ENCODE measurements around the gene LRWD1.
"Not testable (repeated sequence)": the region's sequence is repeated elsewhere in the genome, so short reads cannot be mapped to it uniquely, and the experiment has no call there.

The LRWD1 gene

GRCh38 chr7:102444961-102445673, 19.7 kb upstream of the LRWD1 start:
- DNase-seq, result no peak

DNA sequence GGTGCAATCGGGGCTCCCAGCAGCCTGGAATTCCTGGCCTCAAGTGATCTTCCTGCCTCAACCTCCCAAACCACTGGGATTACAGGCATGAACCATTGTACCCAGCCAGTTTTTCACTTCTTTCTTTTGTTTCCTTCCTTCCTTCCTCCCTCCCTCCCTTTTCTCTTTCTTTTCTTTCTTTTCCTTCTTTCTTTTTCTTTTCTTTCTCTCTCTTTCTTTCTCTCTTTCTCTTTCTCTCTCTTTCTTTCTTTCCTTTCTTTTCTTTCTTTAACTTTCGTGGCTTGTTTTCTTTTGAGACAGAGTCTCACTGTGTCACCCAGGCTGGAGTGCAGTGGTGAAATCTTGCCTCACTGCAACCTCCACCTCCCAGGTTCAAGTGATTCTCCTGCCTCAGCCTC, 19.1 kb upstream of the LRWD1 start:
- no peak for DNase-seq

- DNase-seq, result no peak
Measured at GRCh38 chr7:102446387-102447156, 18.2 kb upstream of the LRWD1 start.

- no peak for DNase-seq
Measured at GRCh38 chr7:102447311-102447710, 17.5 kb upstream of the LRWD1 start.

- DNase-seq, result no peak
Measured at GRCh38 chr7:102449136-102449535, 15.6 kb upstream of the LRWD1 start.

GRCh38 chr7:102450242-102450641, 14.5 kb upstream of the LRWD1 start:
- peak in 4 of 5 experiments; percentile 25 to 55 (median 35) for DNase-seq

DNA sequence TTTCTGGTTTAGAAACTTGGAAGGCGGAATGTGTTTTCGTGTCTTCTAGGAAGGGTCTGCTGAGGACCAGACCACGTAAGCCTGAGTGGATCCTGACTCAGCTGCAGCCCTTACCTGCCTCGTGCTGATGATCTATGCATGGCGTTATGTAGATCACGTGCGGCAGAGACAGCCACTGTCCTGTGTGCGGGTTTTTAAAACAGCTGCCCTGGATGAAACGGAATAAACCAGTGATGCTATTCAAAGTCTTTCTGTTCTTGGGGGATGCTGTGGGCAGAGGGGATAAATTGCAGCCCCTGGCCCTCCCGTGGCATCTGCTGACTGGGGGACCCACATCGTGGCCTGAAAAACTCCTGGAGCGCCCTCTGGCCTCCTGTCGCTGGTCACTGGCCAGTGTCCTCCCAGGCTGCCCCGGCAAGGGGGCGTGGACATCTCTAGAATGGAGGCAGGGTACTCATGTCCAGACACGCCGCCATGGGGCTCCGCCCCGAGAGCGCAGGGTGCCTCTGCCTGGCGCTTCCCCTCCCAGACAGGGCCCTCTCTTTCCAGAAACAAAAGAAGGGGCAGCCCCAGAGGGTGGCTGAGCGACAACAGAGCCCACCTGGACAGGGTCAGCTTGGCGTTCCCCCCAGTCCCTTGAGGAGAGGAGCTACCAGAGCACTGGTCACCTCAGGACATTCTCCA, 13.3 kb upstream of the LRWD1 start:
- no peak for DNase-seq

GRCh38 chr7:102452451-102452850, 12.3 kb upstream of the LRWD1 start:
- no peak for DNase-seq

DNA sequence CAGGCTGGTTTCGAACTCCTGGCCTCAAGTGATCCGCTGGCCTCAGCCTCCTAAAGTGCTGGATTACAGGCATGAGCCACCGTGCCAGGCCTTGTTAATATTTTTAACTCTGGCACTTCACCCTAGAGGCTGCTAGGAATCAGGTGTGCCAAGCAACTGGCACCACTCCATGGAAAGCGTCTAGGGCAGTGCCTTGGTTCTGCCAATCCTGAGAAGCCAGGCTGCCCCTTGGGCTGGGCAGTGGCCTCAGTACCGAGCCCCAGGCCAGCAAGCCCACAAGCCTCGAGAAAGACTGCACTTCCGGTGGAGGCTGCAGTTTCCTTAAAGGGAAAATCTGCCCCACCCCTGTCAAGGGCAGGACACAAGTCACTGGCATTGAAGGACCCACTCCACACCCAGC, 11.5 kb upstream of the LRWD1 start:
- DNase-seq, result no peak

- no peak for DNase-seq
Measured at GRCh38 chr7:102454468-102454867, 10.3 kb upstream of the LRWD1 start.

- not testable (repeated sequence) for DNase-seq
Measured at GRCh38 chr7:102454932-102455331, 9.9 kb upstream of the LRWD1 start.

GRCh38 chr7:102455596-102455995, 9.2 kb upstream of the LRWD1 start:
- no peak for DNase-seq

DNA sequence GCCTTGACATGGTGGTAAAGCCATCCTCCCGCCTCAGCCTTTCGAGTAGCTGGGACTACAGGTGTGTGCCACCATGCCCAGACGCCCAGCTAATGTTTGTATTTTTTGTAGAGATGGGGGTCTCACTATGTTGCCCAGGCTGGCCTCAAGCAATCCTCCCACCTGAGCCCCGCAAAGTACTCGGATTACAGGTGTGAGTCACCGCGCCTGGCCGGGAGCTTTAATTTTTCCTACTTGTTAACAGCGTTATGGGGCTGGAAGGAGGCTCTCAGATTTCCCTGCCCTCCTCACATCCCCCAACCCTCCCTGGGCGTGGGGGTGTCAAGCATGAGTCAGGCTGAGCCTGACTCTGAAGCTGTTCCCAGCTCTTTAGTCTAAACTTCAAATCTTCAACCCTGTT, 8.5 kb upstream of the LRWD1 start:
- no peak for DNase-seq

- no peak for DNase-seq
Measured at GRCh38 chr7:102457352-102457924, 7.3 kb upstream of the LRWD1 start.

DNA sequence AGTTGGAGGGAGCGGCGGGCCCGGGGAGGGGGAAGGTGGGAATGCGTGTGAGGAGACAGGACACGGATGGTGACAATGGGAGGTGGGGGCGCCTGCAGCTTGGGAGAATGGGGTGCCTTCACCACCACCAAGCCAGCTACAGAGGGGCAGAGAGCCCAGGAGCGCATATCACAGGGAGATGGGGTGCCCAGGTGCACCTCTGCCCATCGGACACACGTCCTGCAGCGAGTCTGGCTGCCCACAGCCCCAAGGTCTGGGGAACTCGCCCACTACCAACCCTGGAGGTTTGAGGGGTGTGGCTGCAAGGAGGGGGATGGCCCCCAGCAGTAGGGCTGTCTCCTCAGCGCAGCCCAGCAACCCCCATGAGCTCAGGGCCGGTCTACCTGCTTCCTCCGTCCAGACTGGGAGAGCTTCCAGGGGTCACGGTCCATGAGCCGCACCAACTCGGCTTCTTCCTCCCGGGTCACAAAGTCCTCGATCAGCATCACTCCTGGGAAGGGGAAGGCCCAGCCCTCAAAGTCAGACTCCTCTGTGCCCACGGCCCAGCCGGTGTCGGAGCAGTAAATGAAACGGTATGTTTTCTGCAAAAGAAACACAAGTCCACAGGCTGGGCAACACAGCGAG, 5.5 kb upstream of the LRWD1 start:
- DNase-seq, result no peak

DNA sequence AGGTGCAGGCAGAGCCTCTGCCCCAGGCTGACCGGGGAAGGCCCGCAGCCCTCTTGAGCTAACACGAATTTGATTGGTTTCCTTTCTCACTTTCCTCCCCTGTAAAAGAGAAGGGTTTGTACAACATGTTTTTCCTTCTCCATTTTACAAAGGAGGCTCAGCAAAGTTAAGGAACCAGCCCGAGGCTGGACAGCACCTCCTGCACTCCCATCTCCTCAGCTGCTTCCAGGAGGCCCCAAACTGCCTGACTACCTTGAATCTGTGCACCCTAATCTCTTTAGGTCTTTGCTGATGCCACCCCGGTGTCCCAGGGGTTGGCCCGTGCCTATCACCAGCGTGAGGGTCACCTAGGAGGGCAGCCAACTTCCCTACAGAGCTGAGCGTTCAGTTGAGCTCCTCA, 4.3 kb upstream of the LRWD1 start:
- no peak for DNase-seq

DNA sequence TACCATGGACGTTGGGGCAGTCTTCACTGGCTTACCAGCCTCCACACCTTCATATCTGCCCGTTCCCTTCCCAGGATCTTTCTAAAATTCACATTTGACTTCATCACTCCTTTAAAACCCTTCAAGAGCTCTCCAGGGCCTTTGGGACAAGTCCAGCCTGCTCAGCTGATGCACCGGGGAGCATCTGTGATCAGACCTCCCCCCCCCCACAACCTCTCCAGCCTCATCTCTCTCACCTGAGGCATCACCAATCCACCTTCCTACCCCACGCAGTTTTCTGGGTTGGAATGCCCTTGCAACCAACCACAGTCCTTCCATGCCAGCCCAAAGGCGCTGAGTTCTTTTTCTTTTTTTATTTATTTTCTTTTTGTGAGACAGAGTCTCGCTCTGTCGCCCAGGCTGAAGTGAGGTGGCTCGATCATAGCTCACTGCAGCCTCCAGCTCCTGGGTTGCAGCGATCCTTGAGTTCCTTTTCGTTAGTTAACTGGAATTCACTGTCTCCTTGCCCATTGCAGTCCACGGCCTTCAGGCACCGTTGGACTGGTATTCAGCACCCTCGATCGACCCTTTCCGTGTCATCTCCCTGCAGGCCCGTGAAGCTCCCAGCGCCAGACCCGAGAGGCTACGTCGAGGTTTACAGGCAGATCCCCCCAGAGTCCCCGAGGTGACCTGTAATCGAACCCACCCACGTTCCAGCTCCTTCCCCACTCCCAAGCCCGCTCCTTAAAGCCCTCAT, 775 bp upstream of the LRWD1 start:
- DNase-seq, result no peak

- DNase-seq, result no peak
Measured at GRCh38 chr7:102466097-102466496, 1.3 kb downstream of the LRWD1 start.

GRCh38 chr7:102467581-102468477, 3.0 kb downstream of the LRWD1 start:
- DNase-seq, result no peak

GRCh38 chr7:102468478-102469350, 3.9 kb downstream of the LRWD1 start:
- no peak for DNase-seq

Data from T-helper 2 cell (primary cell).